ENCODE data around the gene MCCD1. TPM values are rescaled to one million over a fixed set of nuclear protein-coding genes. Genes with fewer than 3 reads are reported as not detected.

Gene MCCD1
- total RNA-seq, 1 donor from 2014 or later: not detected

- H3K9me3 ChIP-seq (ENCODE audit: control insufficient read depth in 3 of 3, low read length in 3 of 3): no peaks in the 10 kb centered on the region
- peaks cover 29 to 45% (median 30%) of the 10 kb centered on the region in 3 donors for H3K4me1 ChIP-seq (ENCODE audit: control insufficient read depth in 3 of 3, insufficient read depth in 3 of 3, low read length in 3 of 3)
- H3K27me3 ChIP-seq (ENCODE audit: control insufficient read depth in 3 of 3, insufficient read depth in 3 of 3, low read length in 3 of 3): no peaks in the 10 kb centered on the region
- peaks cover 33 to 38% (median 35%) of the 10 kb centered on the region in 3 donors for H3K36me3 ChIP-seq (ENCODE audit: control insufficient read depth in 3 of 3, insufficient read depth in 3 of 3, low read length in 3 of 3)
- H3K4me3 ChIP-seq (ENCODE audit: low read length in 3 of 3): peak overlapping the region; percentile 84 to 99 (median 98)
- H3K9ac ChIP-seq (ENCODE audit: low read depth in 1 of 3, low read length in 3 of 3): peak overlapping the region; percentile 97 to 99 (median 99)
- peak overlapping the region; percentile 96 for H3K27ac ChIP-seq (ENCODE audit: low read depth, low read length)
Measured at GRCh38 chr6:31541059-31541657, 12.4 kb downstream of the MCCD1 start.

DNA sequence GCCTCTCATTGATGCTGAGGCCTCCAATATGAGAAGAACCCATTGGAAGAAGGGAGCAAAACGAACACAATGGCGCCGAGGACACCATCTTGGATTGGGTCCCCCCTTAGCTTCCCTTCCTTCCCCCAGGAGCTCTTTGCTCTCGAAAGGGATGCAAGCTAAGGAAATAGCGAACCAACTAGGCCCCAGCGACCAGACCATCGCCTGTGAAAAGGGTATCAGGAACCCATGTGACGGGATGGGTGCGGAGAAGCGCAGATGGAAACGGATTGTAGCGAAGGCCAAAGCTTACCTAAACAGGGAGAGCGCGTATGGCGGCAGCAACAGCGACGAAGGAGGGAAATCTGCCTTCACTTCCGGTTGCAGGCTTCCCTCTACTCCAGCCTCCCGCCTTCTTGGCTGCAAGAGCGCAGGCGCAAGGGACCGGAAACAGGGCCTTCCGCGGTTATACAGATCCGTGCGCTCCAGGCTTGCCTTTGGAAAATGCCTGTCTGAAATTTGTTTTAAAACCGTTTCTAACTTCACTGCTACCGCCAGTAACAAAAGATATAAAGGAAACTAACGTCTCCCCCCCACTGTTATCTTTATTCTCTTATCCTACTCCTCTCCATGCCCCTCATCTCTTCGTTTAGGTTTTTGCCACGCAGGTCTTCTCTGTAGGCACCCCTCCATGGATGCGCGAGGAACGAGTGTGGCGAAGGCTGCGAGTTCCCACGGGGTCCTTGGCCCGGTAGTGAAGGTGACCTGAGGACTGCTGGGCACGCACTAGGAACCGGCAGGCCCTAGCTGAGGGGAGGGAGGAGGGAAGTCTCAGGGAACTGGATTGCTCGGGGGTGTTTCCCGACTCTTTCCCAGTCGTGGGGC is 13.1 kb downstream of the MCCD1 start, which contains the start of gene DDX39B:
TSS of gene DDX39B (minus strand) at position 346 of the 864 bp plus-strand sequence. CDS start 1,471 bp downstream, outside the sequence.
- peak within 1 kb of the TSS; percentile 96 for H3K27ac ChIP-seq (ENCODE audit: low read depth, low read length)
- H3K36me3 ChIP-seq (ENCODE audit: control insufficient read depth in 3 of 3, insufficient read depth in 3 of 3, low read length in 3 of 3): peaks cover 26 to 31% (median 30%) of the 10 kb centered on the region in 3 donors
- peaks cover 33 to 52% (median 36%) of the 10 kb centered on the region in 3 donors for H3K4me1 ChIP-seq (ENCODE audit: control insufficient read depth in 3 of 3, insufficient read depth in 3 of 3, low read length in 3 of 3)
- no peaks in the 10 kb centered on the region for H3K27me3 ChIP-seq (ENCODE audit: control insufficient read depth in 3 of 3, insufficient read depth in 3 of 3, low read length in 3 of 3)
- no peaks in the 10 kb centered on the region for H3K9me3 ChIP-seq (ENCODE audit: control insufficient read depth in 3 of 3, low read length in 3 of 3)
- H3K4me3 ChIP-seq (ENCODE audit: low read length in 3 of 3): peak within 1 kb of the TSS; percentile 84 to 99 (median 98)
- peak within 1 kb of the TSS; percentile 97 to 99 (median 99) for H3K9ac ChIP-seq (ENCODE audit: low read depth in 1 of 3, low read length in 3 of 3)

DNA sequence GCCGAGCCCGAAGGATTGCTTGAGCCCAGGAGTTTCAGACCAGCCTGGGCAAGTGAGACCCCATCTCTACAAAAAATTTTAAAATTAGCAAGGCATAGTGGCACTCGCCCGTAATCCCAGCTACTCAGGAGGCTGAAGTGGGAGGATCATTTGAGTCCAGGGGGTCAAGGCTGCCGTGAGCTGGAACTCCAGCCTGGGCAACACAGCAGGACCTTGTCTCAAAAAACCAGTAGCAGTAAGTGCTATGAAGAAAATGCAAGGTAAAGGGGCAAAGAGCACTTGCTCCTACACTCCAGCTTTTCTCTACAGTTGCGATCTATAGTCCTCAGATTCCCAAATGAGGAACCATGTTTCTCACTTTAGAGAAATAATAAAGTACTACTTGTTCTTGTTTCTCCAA is 14.9 kb downstream of the MCCD1 start:
- H3K9ac ChIP-seq (ENCODE audit: low read depth in 1 of 3, low read length in 3 of 3): peak overlapping the region in 2 of 3 donors; percentile 35 to 97
- H3K27ac ChIP-seq (ENCODE audit: low read depth, low read length): no peak overlapping the region
- no peak overlapping the region for H3K4me3 ChIP-seq (ENCODE audit: low read length in 3 of 3)
- peaks cover 40 to 61% (median 45%) of the 10 kb centered on the region in 3 donors for H3K4me1 ChIP-seq (ENCODE audit: control insufficient read depth in 3 of 3, insufficient read depth in 3 of 3, low read length in 3 of 3)
- H3K9me3 ChIP-seq (ENCODE audit: control insufficient read depth in 3 of 3, low read length in 3 of 3): no peaks in the 10 kb centered on the region
- no peaks in the 10 kb centered on the region for H3K27me3 ChIP-seq (ENCODE audit: control insufficient read depth in 3 of 3, insufficient read depth in 3 of 3, low read length in 3 of 3)
- H3K36me3 ChIP-seq (ENCODE audit: control insufficient read depth in 3 of 3, insufficient read depth in 3 of 3, low read length in 3 of 3): peaks cover 12 to 18% (median 17%) of the 10 kb centered on the region in 3 donors

GRCh38 chr6:31544676-31545075 is 15.9 kb downstream of the MCCD1 start:
- Histone ChIP-seq H3K4me1 (ENCODE audit: control insufficient read depth in 3 of 3, insufficient read depth in 3 of 3, low read length in 3 of 3) (peaks cover 30 to 57% (median 38%) of the 10 kb centered on the region in 3 donors), H3K27me3 (ENCODE audit: control insufficient read depth in 3 of 3, insufficient read depth in 3 of 3, low read length in 3 of 3) (no peaks in the 10 kb centered on the region), H3K4me3 (ENCODE audit: low read length in 3 of 3) (no peak overlapping the region), H3K36me3 (ENCODE audit: control insufficient read depth in 3 of 3, insufficient read depth in 3 of 3, low read length in 3 of 3) (peaks cover 6 to 17% (median 16%) of the 10 kb centered on the region in 3 donors), H3K9me3 (ENCODE audit: control insufficient read depth in 3 of 3, low read length in 3 of 3) (no peaks in the 10 kb centered on the region), H3K9ac (ENCODE audit: low read depth in 1 of 3, low read length in 3 of 3) (no peak overlapping the region), H3K27ac (ENCODE audit: low read depth, low read length) (no peak overlapping the region)

- H3K4me1 ChIP-seq (ENCODE audit: control insufficient read depth in 3 of 3, insufficient read depth in 3 of 3, low read length in 3 of 3): peaks cover 24 to 51% (median 33%) of the 10 kb centered on the region in 3 donors
- H3K9me3 ChIP-seq (ENCODE audit: control insufficient read depth in 3 of 3, low read length in 3 of 3): no peaks in the 10 kb centered on the region
- H3K27me3 ChIP-seq (ENCODE audit: control insufficient read depth in 3 of 3, insufficient read depth in 3 of 3, low read length in 3 of 3): no peaks in the 10 kb centered on the region
- no peak overlapping the region for H3K27ac ChIP-seq (ENCODE audit: low read depth, low read length)
- no peak overlapping the region for H3K9ac ChIP-seq (ENCODE audit: low read depth in 1 of 3, low read length in 3 of 3)
- no peak overlapping the region for H3K4me3 ChIP-seq (ENCODE audit: low read length in 3 of 3)
- H3K36me3 ChIP-seq (ENCODE audit: control insufficient read depth in 3 of 3, insufficient read depth in 3 of 3, low read length in 3 of 3): peaks cover under 1 to 16% (median 14%) of the 10 kb centered on the region in 3 donors
Measured at GRCh38 chr6:31545291-31545690, 16.5 kb downstream of the MCCD1 start.

GRCh38 chr6:31546339-31546957 is 17.7 kb downstream of the MCCD1 start, which contains the start of gene ATP6V1G2:
ATP6V1G2 (minus strand) TSS chr6:31546608; CDS start chr6:31546559, 49 bp downstream.
- Histone ChIP-seq H3K4me1 (ENCODE audit: control insufficient read depth in 3 of 3, insufficient read depth in 3 of 3, low read length in 3 of 3) (peaks cover 20 to 40% (median 31%) of the 10 kb centered on the region in 3 donors), H3K9me3 (ENCODE audit: control insufficient read depth in 3 of 3, low read length in 3 of 3) (no peaks in the 10 kb centered on the region), H3K4me3 (ENCODE audit: low read length in 3 of 3) (peak within 1 kb of the TSS; percentile 58 to 82 (median 72)), H3K36me3 (ENCODE audit: control insufficient read depth in 3 of 3, insufficient read depth in 3 of 3, low read length in 3 of 3) (peaks cover 3 to 22% (median 21%) of the 10 kb centered on the region in 3 donors), H3K27me3 (ENCODE audit: control insufficient read depth in 3 of 3, insufficient read depth in 3 of 3, low read length in 3 of 3) (no peaks in the 10 kb centered on the region), H3K27ac (ENCODE audit: low read depth, low read length) (peak within 1 kb of the TSS; percentile 87), H3K9ac (ENCODE audit: low read depth in 1 of 3, low read length in 3 of 3) (peak within 1 kb of the TSS in 2 of 3 donors; percentile 69 to 83)

DNA sequence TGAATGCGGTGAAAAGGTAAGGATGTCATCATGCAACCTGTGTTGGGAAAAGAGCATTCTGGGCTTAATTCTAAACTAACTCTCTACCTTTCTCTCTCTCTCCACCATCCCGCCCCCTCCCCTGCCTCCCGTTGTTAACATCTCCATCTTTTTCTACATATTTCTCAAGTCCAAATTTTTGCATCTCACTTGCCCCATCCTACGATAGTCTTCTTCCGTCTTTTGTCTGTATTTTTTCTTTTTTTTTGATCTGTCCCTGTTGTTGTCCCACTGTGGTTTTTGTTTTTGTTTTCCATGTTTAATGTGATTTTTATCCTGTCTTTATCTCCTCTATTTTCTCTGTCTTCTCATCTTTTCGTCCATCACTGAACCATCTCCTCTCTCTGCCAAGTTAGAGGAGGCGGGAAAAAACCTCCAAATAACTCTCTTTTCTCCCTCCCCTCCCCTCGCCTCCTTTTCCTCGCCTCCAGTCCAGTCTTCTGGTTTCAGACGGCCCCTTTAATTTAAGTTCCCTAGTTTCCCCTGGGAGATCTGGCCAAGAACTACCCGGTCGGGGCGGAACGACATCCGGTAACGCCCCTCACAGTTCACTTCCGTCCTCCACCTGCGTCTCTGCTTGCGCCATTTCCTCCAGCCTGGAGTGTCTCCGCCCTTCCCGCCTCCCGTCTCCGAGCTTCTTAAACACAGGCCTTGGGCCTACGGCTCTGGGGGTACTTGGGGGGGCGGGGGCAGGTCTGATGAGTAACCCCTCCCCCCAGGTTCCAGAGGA is 18.4 kb downstream of the MCCD1 start, which contains the start of gene NFKBIL1:
TSS of gene NFKBIL1 (plus strand) at position 651 of the 769 bp plus-strand sequence. CDS start at position 738, 87 bp downstream.
- H3K4me3 ChIP-seq (ENCODE audit: low read length in 3 of 3): peak within 1 kb of the TSS; percentile 58 to 82 (median 72)
- H3K9me3 ChIP-seq (ENCODE audit: control insufficient read depth in 3 of 3, low read length in 3 of 3): no peaks in the 10 kb centered on the region
- H3K9ac ChIP-seq (ENCODE audit: low read depth in 1 of 3, low read length in 3 of 3): peak within 1 kb of the TSS; percentile 69 to 83 (median 77)
- peak within 1 kb of the TSS; percentile 87 for H3K27ac ChIP-seq (ENCODE audit: low read depth, low read length)
- H3K36me3 ChIP-seq (ENCODE audit: control insufficient read depth in 3 of 3, insufficient read depth in 3 of 3, low read length in 3 of 3): peaks cover 3 to 22% (median 21%) of the 10 kb centered on the region in 3 donors
- peaks cover 20 to 40% (median 31%) of the 10 kb centered on the region in 3 donors for H3K4me1 ChIP-seq (ENCODE audit: control insufficient read depth in 3 of 3, insufficient read depth in 3 of 3, low read length in 3 of 3)
- H3K27me3 ChIP-seq (ENCODE audit: control insufficient read depth in 3 of 3, insufficient read depth in 3 of 3, low read length in 3 of 3): no peaks in the 10 kb centered on the region

- H3K4me1 ChIP-seq (ENCODE audit: control insufficient read depth in 3 of 3, insufficient read depth in 3 of 3, low read length in 3 of 3): peaks cover 19 to 35% (median 29%) of the 10 kb centered on the region in 3 donors
- H3K27ac ChIP-seq (ENCODE audit: low read depth, low read length): peak overlapping the region; percentile 87
- H3K4me3 ChIP-seq (ENCODE audit: low read length in 3 of 3): peak overlapping the region; percentile 58 to 82 (median 72)
- H3K9ac ChIP-seq (ENCODE audit: low read depth in 1 of 3, low read length in 3 of 3): peak overlapping the region; percentile 69 to 83 (median 77)
- H3K27me3 ChIP-seq (ENCODE audit: control insufficient read depth in 3 of 3, insufficient read depth in 3 of 3, low read length in 3 of 3): no peaks in the 10 kb centered on the region
- H3K9me3 ChIP-seq (ENCODE audit: control insufficient read depth in 3 of 3, low read length in 3 of 3): no peaks in the 10 kb centered on the region
- peaks cover 3 to 22% (median 21%) of the 10 kb centered on the region in 3 donors for H3K36me3 ChIP-seq (ENCODE audit: control insufficient read depth in 3 of 3, insufficient read depth in 3 of 3, low read length in 3 of 3)
Measured at GRCh38 chr6:31547727-31548543, 19.2 kb downstream of the MCCD1 start.

All from skeletal muscle tissue (tissue), 4 donors.